Neutrophil (primary cell): ENCODE results near the gene MYBBP1A.

ENCODE experiments used
- H3K27ac ChIP-seq: fragments of 200-600 bp; sonication (generic); 2 replicates; pipeline ENCODE4 v1.5.1; 2016; ENCODE audit warnings: mild to moderate bottlenecking, moderate library complexity
- H3K27me3 ChIP-seq: fragments of 200-600 bp; sonication (generic); 2 replicates; pipeline ENCODE4 v1.6.0; 2016; ENCODE audit warnings: mild to moderate bottlenecking
- H3K36me3 ChIP-seq: fragments of 200-600 bp; sonication (generic); 2 replicates; pipeline ENCODE4 v1.5.1; 2017
- H3K4me1 ChIP-seq, 2 experiments: fragments of 200-600 bp in 1 of 2; sonication (generic) in 1 of 2; 1 replicate in 1 of 2; 2 replicates in 1 of 2; pipeline versions ENCODE4 v1.5.1 to v1.6.1; 2013 to 2016; ENCODE audit warnings: low read depth in 1 of 2, low read length in 1 of 2, mild to moderate bottlenecking in 1 of 2, moderate library complexity in 1 of 2; ENCODE audit not compliant: control insufficient read depth in 1 of 2, insufficient read depth in 1 of 2
- H3K4me3 ChIP-seq, 2 experiments: fragments of 200-600 bp in 1 of 2; sonication (generic) in 1 of 2; 1 replicate in 1 of 2; 2 replicates in 1 of 2; pipeline ENCODE4 v1.5.1; 2013 to 2016; ENCODE audit warnings: low read depth in 1 of 2, low read length in 1 of 2, mild to moderate bottlenecking in 1 of 2, moderate library complexity in 1 of 2
- H3K9me3 ChIP-seq: fragments of 200-600 bp; sonication (generic); 2 replicates; pipeline ENCODE4 v1.5.1; 2016
- CTCF ChIP-seq: fragments of 200-600 bp; sonication (generic); IDR thresholded peaks from 2 replicates; pipeline ENCODE4 v1.5.1; 2016; ENCODE audit warnings: antibody characterized with exemption

Gene MYBBP1A

GRCh38 chr17:4586043-4586442 is 30.9 kb upstream of the MYBBP1A start:
- Histone ChIP-seq H3K27ac (no peak overlapping the region), H3K4me3 (no peak overlapping the region), H3K9me3 (no peaks in the 10 kb centered on the region), H3K27me3 (peaks cover 90% of the 10 kb centered on the region), H3K4me1 (peaks cover 4 to 6% of the 10 kb centered on the region in 2 experiments), H3K36me3 (no peaks in the 10 kb centered on the region)
- no peak for TF ChIP-seq CTCF

- Histone ChIP-seq H3K4me3 (no peak overlapping the region), H3K9me3 (no peaks in the 10 kb centered on the region), H3K27ac (no peak overlapping the region), H3K27me3 (peaks cover 90% of the 10 kb centered on the region), H3K4me1 (peaks cover 4 to 6% of the 10 kb centered on the region in 2 experiments), H3K36me3 (no peaks in the 10 kb centered on the region)
- TF ChIP-seq CTCF: no peak
Measured at GRCh38 chr17:4585638-4585994, 30.4 kb upstream of the MYBBP1A start.

DNA sequence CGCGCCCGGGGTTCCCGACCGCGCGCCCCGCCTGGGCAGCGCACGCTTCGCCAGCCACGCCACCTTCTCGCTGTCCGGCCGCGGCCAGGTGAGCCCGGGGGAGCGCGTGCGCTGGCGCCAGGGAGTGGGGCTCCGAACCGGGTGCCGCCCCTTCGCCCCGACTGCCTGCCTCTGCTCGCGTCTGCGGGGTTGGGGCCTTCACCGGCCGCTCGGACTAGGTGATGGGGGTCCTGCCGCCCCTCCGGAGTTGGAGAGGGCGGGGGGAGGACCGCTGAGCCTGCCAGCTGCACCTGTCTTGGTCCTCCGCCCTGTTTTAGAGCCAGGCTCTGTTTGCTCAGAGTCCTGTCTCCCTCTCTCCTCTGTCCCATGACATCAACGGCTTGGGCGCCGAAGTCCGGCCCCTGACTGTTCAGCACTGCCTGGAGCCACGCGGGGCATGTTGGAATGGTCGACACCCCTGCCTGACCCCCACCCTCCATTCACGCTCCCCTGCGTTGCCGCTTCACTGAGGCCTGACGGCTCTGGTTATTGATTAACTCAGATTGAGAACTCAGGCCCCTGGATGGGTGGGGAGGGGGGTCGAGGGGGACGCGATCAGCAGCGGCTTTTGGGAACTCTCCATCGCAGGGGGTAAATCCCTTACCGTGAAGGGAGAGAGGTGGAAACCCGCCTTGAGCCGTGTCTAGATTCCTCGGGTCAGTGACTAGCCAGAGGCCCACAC is 29.9 kb upstream of the MYBBP1A start:
- TF ChIP-seq CTCF: no peak
- Histone ChIP-seq H3K36me3 (no peaks in the 10 kb centered on the region), H3K9me3 (no peaks in the 10 kb centered on the region), H3K4me3 (no peak overlapping the region), H3K4me1 (peaks cover 4 to 6% of the 10 kb centered on the region in 2 experiments), H3K27ac (no peak overlapping the region), H3K27me3 (peaks cover 92% of the 10 kb centered on the region)

DNA sequence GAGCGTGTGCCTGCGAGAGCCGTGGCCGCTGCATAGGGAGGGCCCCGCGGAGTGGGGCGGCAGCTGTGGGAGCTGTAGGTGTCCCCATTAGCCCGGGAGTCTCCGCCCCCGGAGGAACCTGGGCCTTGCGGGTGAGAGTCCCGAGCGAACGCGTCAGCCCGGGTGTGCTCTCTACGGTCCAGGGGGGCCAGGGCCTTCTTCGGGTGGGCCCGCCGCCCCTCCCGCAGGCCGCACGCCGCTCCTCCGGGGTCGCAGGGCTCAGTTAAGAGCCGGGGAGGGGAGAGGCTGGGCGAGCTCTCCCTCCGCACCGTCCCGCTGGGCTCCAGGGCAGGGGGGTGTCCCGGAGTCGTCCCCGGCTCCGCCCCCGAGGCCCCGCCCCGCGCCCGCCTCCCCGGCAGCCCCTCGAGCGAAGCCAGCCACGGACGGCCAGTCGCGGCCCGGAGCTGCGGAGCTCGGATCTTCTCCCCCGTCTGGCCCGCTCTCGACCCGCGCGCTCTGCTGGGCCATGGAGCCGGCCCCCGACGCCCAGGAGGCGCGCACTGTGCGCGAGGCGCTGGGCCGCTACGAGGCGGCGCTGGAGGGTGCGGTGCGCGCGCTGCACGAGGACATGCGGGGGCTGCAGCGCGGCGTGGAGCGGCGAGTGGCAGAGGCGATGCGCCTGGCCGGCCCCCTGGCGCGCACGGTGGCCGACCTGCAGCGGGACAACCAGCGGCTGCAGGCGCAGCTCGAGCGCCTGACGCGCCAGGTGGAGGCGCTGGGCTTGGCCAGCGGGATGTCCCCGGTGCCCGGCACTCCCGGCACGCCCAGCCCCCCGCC is 29.1 kb upstream of the MYBBP1A start, which contains the start of gene SMTNL2:
SMTNL2 (plus strand) TSS at position 429 of the 816 bp plus-strand sequence; CDS start at position 506, 77 bp downstream.
- Histone ChIP-seq H3K4me1 (peaks cover 4 to 6% of the 10 kb centered on the region in 2 experiments), H3K27ac (no peak within 1 kb of the TSS), H3K9me3 (no peaks in the 10 kb centered on the region), H3K36me3 (no peaks in the 10 kb centered on the region), H3K4me3 (no peak within 1 kb of the TSS), H3K27me3 (peaks cover 96% of the 10 kb centered on the region)
- no peak for TF ChIP-seq CTCF

DNA sequence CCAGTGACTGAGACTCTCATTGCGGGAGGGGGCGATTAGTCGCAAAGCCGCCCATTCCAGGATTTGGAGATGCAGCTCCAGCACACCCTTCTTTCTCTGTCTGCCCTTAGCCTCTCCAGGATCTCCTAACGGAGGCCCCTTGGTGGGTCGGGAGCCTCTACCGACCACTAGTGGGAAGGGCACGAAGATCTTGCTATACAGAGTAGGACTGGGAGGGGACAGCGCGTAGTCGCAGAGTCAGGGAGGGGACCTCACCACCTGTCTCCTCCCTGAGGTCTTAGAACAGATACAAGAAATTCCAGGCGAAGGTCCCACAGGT is 28.6 kb upstream of the MYBBP1A start:
- Histone ChIP-seq H3K4me1 (peaks cover 4 to 6% of the 10 kb centered on the region in 2 experiments), H3K4me3 (no peak overlapping the region), H3K9me3 (no peaks in the 10 kb centered on the region), H3K36me3 (no peaks in the 10 kb centered on the region), H3K27ac (no peak overlapping the region), H3K27me3 (peaks cover 91% of the 10 kb centered on the region)
- TF ChIP-seq CTCF: no peak
